Muscle layer of duodenum (tissue), 2 donors: ENCODE measurements around the gene WDR64.

Source experiments
- H3K27ac ChIP-seq: one replicate; pipeline ENCODE4 v1.7.0; 2013; ENCODE audit warnings: mild to moderate bottlenecking, low read length
- H3K27me3 ChIP-seq: one replicate; pipeline ENCODE4 v1.7.0; 2013; ENCODE audit warnings: low read depth, mild to moderate bottlenecking, control low read depth, low read length
- H3K36me3 ChIP-seq, 2 donors: one replicate each; pipeline ENCODE4 v1.7.0; 2013; ENCODE audit warnings: low read length in 2 of 2, control low read depth in 1 of 2, mild to moderate bottlenecking in 1 of 2; ENCODE audit not compliant: insufficient read depth in 2 of 2, control insufficient read depth in 1 of 2
- H3K4me1 ChIP-seq, 2 donors: one replicate each; pipeline ENCODE4 v1.7.0; 2013; ENCODE audit warnings: low read length in 2 of 2, mild to moderate bottlenecking in 2 of 2, control low read depth in 1 of 2, moderate library complexity in 1 of 2; ENCODE audit not compliant: insufficient read depth in 2 of 2, control insufficient read depth in 1 of 2
- H3K4me3 ChIP-seq, 2 donors: one replicate each; pipeline ENCODE4 v1.7.0; 2013; ENCODE audit warnings: low read length in 2 of 2, low read depth in 1 of 2, mild to moderate bottlenecking in 1 of 2
- H3K9me3 ChIP-seq, 2 donors: one replicate each; pipeline ENCODE4 v1.7.0; 2013; ENCODE audit warnings: low read length in 2 of 2, control low read depth in 1 of 2, mild to moderate bottlenecking in 1 of 2; ENCODE audit not compliant: control insufficient read depth in 1 of 2
- donor health status: healthy.

WDR64 gene

DNA sequence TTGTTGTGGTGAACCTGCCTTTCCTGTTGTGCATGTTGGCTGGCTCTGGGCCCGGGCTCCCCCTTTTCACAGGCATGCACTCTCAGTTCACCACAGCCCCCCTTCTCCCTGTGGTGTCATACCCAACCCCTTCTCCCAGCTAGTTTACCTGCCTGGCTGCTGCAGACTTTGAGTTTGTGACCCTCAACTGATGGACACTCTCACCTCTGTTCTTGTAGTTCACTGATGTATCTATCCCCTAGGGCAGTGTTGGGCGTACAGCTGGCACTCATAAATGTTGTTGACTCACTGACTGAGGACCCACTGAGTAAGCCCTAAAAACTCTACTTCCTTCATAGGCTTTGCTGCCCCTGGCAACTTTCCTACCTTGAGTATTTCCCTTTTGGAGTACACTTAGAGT, 54.9 kb downstream of the WDR64 start:
- Histone ChIP-seq H3K4me1 (no peaks in the 10 kb centered on the region), H3K36me3 (no peaks in the 10 kb centered on the region), H3K9me3 (no peaks in the 10 kb centered on the region), H3K4me3 (no peak overlapping the region), H3K27ac (no peak overlapping the region), H3K27me3 (no peaks in the 10 kb centered on the region)

DNA sequence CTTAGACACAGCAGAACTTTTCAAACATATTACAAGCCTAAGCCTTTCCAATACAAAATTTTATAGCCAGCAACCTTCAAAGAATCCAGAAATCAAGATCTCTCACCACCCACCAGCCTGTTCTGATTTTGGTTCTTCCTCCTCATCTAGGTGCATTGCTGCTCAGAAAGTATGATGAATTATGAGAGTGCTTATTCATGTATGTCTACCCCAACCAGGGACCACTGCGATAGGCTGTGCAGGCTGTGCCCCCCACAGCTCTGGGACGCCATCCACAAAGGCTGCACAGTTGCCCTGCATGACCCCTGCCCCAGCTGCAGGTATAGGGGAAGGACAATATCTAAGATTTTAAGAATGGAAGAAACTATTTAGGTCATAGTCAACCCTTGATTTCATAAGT, 55.4 kb downstream of the WDR64 start:
- H3K36me3 ChIP-seq = no peaks in the 10 kb centered on the region
- no peaks in the 10 kb centered on the region for H3K9me3 ChIP-seq
- no peaks in the 10 kb centered on the region for H3K27me3 ChIP-seq
- no peaks in the 10 kb centered on the region for H3K4me1 ChIP-seq
- no peak overlapping the region for H3K27ac ChIP-seq
- no peak overlapping the region for H3K4me3 ChIP-seq

DNA sequence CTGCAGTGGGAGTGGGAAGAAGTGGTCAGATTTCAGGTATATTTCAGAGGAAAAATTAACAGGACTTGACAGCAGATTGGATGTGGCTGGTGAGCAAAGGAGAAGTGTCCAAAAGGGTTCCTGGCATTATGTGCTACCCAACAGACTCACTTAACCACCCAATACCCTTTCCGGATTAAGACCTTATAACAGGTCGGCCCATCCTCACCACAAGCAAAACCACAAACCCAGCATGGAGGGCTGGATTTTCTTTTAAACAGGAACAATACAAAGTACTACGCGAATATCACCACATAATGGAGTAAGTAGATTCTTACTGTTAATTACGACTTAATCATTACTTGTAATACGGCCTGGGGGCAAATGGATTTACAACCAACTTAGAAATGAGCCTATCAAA, 59.2 kb downstream of the WDR64 start:
- H3K27me3 ChIP-seq = no peaks in the 10 kb centered on the region
- no peaks in the 10 kb centered on the region for H3K9me3 ChIP-seq
- H3K27ac ChIP-seq = no peak overlapping the region
- H3K4me3 ChIP-seq = no peak overlapping the region
- H3K4me1 ChIP-seq = no peaks in the 10 kb centered on the region
- H3K36me3 ChIP-seq = no peaks in the 10 kb centered on the region

DNA sequence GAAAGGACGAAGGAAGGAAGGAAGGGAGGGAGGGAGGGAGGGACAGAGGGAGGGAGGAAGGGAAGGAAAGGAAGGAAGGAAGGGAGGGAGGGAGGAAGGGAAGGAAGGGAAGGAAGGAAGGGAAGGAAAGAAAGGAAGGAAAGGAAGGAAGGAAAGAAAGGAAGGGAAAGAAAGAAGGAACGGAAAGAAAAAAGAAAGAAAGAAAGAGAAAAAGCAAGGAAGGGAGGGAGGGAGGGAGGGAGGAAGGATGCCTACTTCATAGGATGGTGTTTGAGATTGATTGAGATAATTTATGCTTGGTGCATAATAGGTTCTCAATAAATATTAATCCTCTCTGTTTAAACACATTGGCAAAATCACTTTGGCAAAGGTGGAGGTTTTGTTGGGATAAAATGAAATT, 61.2 kb downstream of the WDR64 start:
- H3K4me3 ChIP-seq = no peak overlapping the region
- no peaks in the 10 kb centered on the region for H3K36me3 ChIP-seq
- H3K27me3 ChIP-seq = no peaks in the 10 kb centered on the region
- no peaks in the 10 kb centered on the region for H3K4me1 ChIP-seq
- no peak overlapping the region for H3K27ac ChIP-seq
- H3K9me3 ChIP-seq = no peaks in the 10 kb centered on the region

DNA sequence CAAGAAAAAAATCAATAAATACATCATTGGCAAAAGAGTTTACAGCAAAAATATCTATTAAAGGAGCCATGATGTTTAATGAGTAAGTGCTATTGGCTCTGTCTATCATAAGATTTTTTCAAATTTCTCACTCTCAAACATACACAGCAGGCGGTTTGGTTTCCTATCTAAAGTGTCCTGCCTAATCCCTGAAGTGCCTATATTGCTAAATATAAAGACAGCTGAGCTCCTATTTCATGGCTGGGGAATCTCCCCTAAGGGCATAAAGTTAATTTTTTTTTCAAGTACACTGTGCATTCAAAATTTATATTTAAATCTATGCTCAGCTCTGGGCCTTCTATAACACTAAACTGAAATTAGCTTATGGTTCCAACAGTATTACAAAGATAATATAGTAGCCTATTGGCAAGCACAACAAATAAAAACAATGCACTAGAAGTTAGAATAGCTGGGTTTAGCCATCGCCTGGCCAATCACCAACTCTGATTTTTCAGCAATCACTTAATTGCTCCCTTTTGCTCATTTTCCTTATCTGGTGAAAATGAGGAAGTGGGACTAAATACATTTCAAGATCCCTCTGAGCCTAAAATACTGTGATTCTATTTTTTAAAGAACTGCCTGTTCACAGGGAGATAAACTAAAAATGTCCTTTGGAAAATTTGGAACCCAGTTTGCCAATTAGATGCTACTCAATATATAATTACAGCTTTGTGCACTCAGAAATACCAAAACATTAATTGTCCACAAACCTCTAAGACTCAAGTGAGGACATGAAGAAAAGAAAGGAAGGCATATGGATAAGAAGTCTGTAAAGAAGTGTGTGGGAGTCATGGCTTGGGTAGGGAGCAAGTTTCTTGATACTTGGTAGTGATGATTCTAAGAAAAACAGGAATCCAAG, 62.5 kb downstream of the WDR64 start:
- no peaks in the 10 kb centered on the region for H3K36me3 ChIP-seq
- no peaks in the 10 kb centered on the region for H3K27me3 ChIP-seq
- H3K4me1 ChIP-seq = no peaks in the 10 kb centered on the region
- no peak overlapping the region for H3K27ac ChIP-seq
- H3K4me3 ChIP-seq = no peak overlapping the region
- no peaks in the 10 kb centered on the region for H3K9me3 ChIP-seq

DNA sequence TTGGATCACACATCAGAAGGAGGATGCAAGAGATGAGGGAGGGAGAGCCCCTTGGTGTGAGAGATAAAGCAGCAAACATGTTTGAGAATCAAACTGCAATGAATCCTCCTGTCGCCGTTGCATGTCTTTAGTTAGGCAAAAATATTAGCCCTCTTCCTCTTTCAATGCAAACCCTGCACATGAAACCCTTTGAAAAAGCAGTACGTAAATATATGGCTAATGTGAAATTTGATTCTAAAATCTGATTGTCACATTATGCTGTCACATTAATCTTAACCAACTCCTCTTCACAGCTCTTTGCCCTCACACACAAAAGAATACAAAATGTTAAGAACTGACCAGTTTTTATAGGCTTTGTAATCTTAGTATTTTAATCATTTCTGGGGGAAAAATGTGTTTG, 63.4 kb downstream of the WDR64 start:
- Histone ChIP-seq H3K4me1 (no peaks in the 10 kb centered on the region), H3K36me3 (no peaks in the 10 kb centered on the region), H3K27me3 (no peaks in the 10 kb centered on the region), H3K4me3 (no peak overlapping the region), H3K9me3 (no peaks in the 10 kb centered on the region), H3K27ac (no peak overlapping the region)

DNA sequence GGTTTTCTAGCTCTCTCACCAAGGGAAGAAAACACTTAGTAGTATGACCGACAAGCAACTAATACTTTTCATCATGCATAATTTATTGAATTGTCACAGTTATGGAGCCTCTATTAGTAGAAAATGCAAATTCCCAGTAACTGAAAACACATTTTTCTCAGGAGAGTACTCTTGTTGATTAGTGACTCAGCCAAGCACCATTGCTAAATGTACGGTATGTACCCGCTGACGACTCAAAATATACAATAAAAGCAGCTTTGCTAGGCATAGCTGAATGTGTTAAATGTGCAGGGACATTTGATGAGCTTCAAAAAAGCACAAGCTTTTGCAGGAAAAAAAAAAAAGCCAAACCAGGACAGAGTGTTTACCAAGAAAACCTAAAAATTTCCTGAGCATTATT, 63.9 kb downstream of the WDR64 start:
- H3K4me3 ChIP-seq = no peak overlapping the region
- no peaks in the 10 kb centered on the region for H3K9me3 ChIP-seq
- H3K27me3 ChIP-seq = no peaks in the 10 kb centered on the region
- H3K27ac ChIP-seq = no peak overlapping the region
- no peaks in the 10 kb centered on the region for H3K36me3 ChIP-seq
- H3K4me1 ChIP-seq = no peaks in the 10 kb centered on the region

DNA sequence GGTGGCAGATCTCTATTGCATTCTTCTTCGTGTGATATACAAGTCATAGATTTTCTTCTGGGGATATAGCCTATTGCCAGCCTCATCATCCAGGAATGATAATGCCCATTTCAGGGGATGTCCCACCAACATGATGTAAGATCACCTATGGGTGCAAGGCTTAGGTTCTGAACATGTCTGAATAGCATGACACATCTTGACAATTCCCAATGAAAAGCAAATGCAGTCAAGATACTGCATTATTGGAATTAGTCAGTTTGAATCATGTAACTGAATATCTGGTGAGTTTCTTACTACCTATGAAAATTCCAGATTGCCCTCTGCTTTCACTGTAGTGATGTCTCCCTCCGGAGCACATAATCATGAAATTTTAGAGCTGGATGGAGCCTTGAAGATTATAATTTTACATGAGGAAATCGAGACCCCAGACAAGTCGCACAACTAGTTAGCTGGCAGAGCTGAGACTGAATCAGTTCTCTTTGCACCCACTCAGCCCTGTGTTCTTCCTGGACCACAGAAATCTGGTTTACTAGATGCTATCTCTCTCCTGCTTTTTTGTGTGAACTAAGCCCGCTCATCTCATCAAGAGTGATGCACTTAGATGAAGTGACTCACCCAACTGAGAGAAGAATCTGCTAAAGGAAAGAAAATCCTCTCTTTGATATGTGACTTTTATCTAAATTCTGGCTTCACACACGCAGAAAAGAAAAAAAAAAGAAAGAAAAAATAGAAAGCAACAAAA, 65.0 kb downstream of the WDR64 start:
- Histone ChIP-seq H3K4me3 (no peak overlapping the region), H3K27me3 (no peaks in the 10 kb centered on the region), H3K27ac (no peak overlapping the region), H3K4me1 (no peaks in the 10 kb centered on the region), H3K9me3 (no peaks in the 10 kb centered on the region), H3K36me3 (no peaks in the 10 kb centered on the region)

DNA sequence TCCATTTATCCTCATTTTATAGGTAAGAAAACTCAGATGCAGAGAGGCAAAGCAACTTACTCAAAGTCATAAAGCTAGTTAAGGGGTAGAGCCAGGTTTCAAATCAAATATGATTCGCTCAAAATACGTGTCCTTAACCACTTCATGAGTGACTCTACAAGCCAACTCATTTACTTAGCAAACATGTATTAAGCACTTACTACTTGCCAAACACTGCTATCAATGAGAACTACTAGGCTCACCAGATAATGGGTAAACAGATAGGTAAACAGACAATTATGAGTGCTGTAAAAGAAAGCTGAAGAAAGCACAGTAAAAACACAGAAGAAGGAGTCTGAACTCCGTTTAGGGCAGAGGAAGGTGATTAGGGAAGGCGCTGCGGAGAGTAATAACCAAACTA, 65.9 kb downstream of the WDR64 start:
- H3K27me3 ChIP-seq = no peaks in the 10 kb centered on the region
- no peaks in the 10 kb centered on the region for H3K9me3 ChIP-seq
- H3K27ac ChIP-seq = no peak overlapping the region
- H3K36me3 ChIP-seq = no peaks in the 10 kb centered on the region
- no peak overlapping the region for H3K4me3 ChIP-seq
- no peaks in the 10 kb centered on the region for H3K4me1 ChIP-seq

DNA sequence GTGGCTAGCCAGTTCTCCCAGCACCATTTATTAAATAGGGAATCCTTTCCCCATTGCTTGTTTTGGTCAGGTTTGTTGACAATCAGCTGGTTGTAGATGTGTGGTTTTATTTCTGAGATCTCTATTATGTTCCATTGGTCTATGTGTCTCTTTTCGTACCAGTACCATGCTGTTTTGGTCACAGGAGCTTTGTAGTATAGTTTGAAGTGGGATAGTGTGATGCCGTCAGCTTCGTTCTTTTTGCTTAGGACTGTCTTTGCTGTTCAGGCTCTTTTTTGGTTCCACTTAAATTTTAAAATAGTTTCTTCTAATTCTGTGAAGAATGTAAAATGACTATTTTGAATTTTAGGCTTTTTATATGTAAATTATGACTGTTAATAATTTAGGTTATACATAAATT, 68.9 kb downstream of the WDR64 start:
- no peaks in the 10 kb centered on the region for H3K4me1 ChIP-seq
- H3K27ac ChIP-seq = no peak overlapping the region
- no peak overlapping the region for H3K4me3 ChIP-seq
- H3K9me3 ChIP-seq = no peaks in the 10 kb centered on the region
- no peaks in the 10 kb centered on the region for H3K27me3 ChIP-seq
- no peaks in the 10 kb centered on the region for H3K36me3 ChIP-seq

DNA sequence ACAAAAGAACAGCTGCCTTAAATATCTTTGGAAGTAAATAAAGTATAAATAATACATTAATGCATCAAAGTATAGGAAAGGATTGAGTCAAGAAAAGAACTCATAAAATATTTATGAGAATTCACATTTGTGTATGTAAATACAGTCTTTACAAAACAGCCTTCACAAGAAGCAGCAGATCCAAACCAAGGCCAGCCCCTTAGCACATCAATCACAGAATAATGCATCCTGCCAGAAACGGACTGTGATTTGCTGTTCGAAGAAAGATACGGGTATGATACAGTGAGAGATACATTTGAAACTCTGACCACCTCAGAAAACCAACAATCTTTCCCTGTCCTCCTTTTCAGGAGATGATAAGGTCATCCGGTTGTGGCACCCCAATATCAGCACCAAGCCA, 70.9 kb downstream of the WDR64 start:
- Histone ChIP-seq H3K4me3 (no peak overlapping the region), H3K9me3 (no peaks in the 10 kb centered on the region), H3K27me3 (no peaks in the 10 kb centered on the region), H3K27ac (no peak overlapping the region), H3K4me1 (no peaks in the 10 kb centered on the region), H3K36me3 (no peaks in the 10 kb centered on the region)
